HG03045 (cell line): ENCODE measurements around the gene WDCP.
"Not testable (repeated sequence)": the region's sequence is repeated elsewhere in the genome, so short reads cannot be mapped to it uniquely, and the experiment has no call there.

Experiments
- ATAC-seq: cut with Tn5 transposase; IDR thresholded peaks from one replicate; pipeline ENCODE4 v1.9.1; 2021; ENCODE audit warnings: mild to moderate bottlenecking, moderate library complexity; ENCODE audit not compliant: unreplicated experiment

Gene WDCP

GRCh38 chr2:24065341-24065740 lies 18.1 kb upstream of the WDCP start:
- no peak for ATAC-seq

GRCh38 chr2:24058564-24059271 lies 11.5 kb upstream of the WDCP start:
- ATAC-seq = no peak

- ATAC-seq = no peak
Observed at GRCh38 chr2:24055750-24056149, 8.6 kb upstream of the WDCP start.

GRCh38 chr2:24054366-24055010 lies 7.3 kb upstream of the WDCP start:
- no peak for ATAC-seq

GRCh38 chr2:24052951-24053350 lies 5.8 kb upstream of the WDCP start:
- no peak for ATAC-seq

- ATAC-seq = no peak
Observed at GRCh38 chr2:24051833-24052232, 4.6 kb upstream of the WDCP start.

GRCh38 chr2:24050041-24050979 lies 3.1 kb upstream of the WDCP start:
- no peak for ATAC-seq

GRCh38 chr2:24049485-24050021 lies 2.4 kb upstream of the WDCP start, which contains the start of gene FKBP1B:
Gene FKBP1B (plus strand): TSS chr2:24049741. CDS start chr2:24049850, 109 bp downstream.
- no peak for ATAC-seq

GRCh38 chr2:24048769-24049484 lies 1.7 kb upstream of the WDCP start:
- ATAC-seq = no peak

GRCh38 chr2:24047703-24048033 lies 477 bp upstream of the WDCP start:
- ATAC-seq = no peak

GRCh38 chr2:24046599-24046929 lies 627 bp downstream of the WDCP start:
- no peak for ATAC-seq

- no peak for ATAC-seq
Observed at GRCh38 chr2:24045511-24046508, 1.4 kb downstream of the WDCP start.

- not testable (repeated sequence) for ATAC-seq
Observed at GRCh38 chr2:24043133-24043532, 4.1 kb downstream of the WDCP start.

GRCh38 chr2:24040511-24040910 lies 6.7 kb downstream of the WDCP start:
- no peak for ATAC-seq

GRCh38 chr2:24038786-24039499 lies 8.2 kb downstream of the WDCP start:
- ATAC-seq = no peak

GRCh38 chr2:24026233-24026632 lies 21.0 kb downstream of the WDCP start:
- no peak for ATAC-seq

- no peak for ATAC-seq
Observed at GRCh38 chr2:24024996-24025663, 22.1 kb downstream of the WDCP start.

- no peak for ATAC-seq
Observed at GRCh38 chr2:24024018-24024417, 23.2 kb downstream of the WDCP start.
